WTC11 (cell line): ENCODE results near the gene BMP4. TPM values are rescaled to one million over a fixed set of nuclear protein-coding genes. Genes with fewer than 3 reads are reported as not detected.

ENCODE experiments used
- ATAC-seq: fragments of 200-7000 bp; cut with Tn5 transposase; 2 replicates; pipeline ENCODE4 v1.10.0; 2021; ENCODE audit warnings: mild to moderate bottlenecking, moderate library complexity
- CTCF ChIA-PET: fragments of 300-600 bp; sonication (Branson Sonifier 250); formaldehyde crosslinking; loops from one replicate; lab custom pipeline; 2021; ENCODE audit warnings: antibody characterized with exemption; lab: Charles Lee
- POLR2A ChIA-PET: fragments of 350-600 bp; sonication (Branson Sonifier 250); formaldehyde crosslinking; loops from one replicate; lab custom pipeline; 2021; ENCODE audit warnings: antibody characterized with exemption; lab: Charles Lee
- DNase-seq: peaks from one replicate; pipeline ENCODE4 v3.0.0; 2021; ENCODE audit warnings: low spot score
- H3K27ac Mint-ChIP-seq: 2 replicates; pipeline ENCODE4 v1.8.0; 2021; ENCODE audit warnings: mixed read lengths
- H3K27me3 Mint-ChIP-seq: 2 replicates; pipeline ENCODE4 v1.8.0; 2021; ENCODE audit warnings: low read depth, mild to moderate bottlenecking, moderate library complexity, mixed read lengths
- H3K36me3 Mint-ChIP-seq: 2 replicates; pipeline ENCODE4 v1.8.0; 2021; ENCODE audit warnings: mixed read lengths
- H3K4me1 Mint-ChIP-seq: 2 replicates; pipeline ENCODE4 v1.8.0; 2022; ENCODE audit warnings: mixed read lengths
- H3K4me3 Mint-ChIP-seq: 2 replicates; pipeline ENCODE4 v1.8.0; 2021; ENCODE audit warnings: mild to moderate bottlenecking, moderate library complexity, mixed read lengths
- H3K9me3 Mint-ChIP-seq: 2 replicates; pipeline ENCODE4 v1.8.0; 2021; ENCODE audit warnings: mixed read lengths
- FOXK1 ChIP-seq: sonication (generic); formaldehyde crosslinking; IDR thresholded peaks from 2 replicates; pipeline ENCODE4 v1.8.0; 2022; ENCODE audit warnings: mild to moderate bottlenecking, moderate library complexity, missing genetic modification reagents
- FOXP1 ChIP-seq: sonication (generic); formaldehyde crosslinking; IDR thresholded peaks from 2 replicates; pipeline ENCODE4 v1.8.0; 2022; ENCODE audit warnings: missing genetic modification reagents, mild to moderate bottlenecking, moderate library complexity, borderline replicate concordance
- GABPB1 ChIP-seq: sonication (generic); formaldehyde crosslinking; IDR thresholded peaks from 2 replicates; pipeline ENCODE4 v1.8.1; 2023; ENCODE audit warnings: mild to moderate bottlenecking, missing genetic modification reagents
- GRHL2 ChIP-seq: fragments of 250-450 bp; sonication (Bioruptor Pico); IDR thresholded peaks from 2 replicates; pipeline ENCODE4 v1.8.0; 2022; ENCODE audit warnings: mild to moderate bottlenecking, moderate library complexity; ENCODE audit not compliant: insufficient replicate concordance, severe bottlenecking
- RELA ChIP-seq: sonication (generic); formaldehyde crosslinking; IDR thresholded peaks from 2 replicates; pipeline ENCODE4 v1.8.1; 2022; ENCODE audit warnings: missing genetic modification reagents, mild to moderate bottlenecking, borderline replicate concordance
- SMAD3 ChIP-seq: sonication (generic); formaldehyde crosslinking; IDR thresholded peaks from 2 replicates; pipeline ENCODE4 v1.8.0; 2022; ENCODE audit warnings: missing genetic modification reagents, mild to moderate bottlenecking, borderline replicate concordance
- TP53 ChIP-seq: sonication (generic); formaldehyde crosslinking; IDR thresholded peaks from 2 replicates; pipeline ENCODE4 v1.8.1; 2023; ENCODE audit warnings: mild to moderate bottlenecking, missing genetic modification reagents
- ZNF121 ChIP-seq: sonication (generic); formaldehyde crosslinking; IDR thresholded peaks from 2 replicates; pipeline ENCODE4 v1.8.0; 2023; ENCODE audit warnings: missing genetic modification reagents
- ZNF423 ChIP-seq: fragments of 250-450 bp; sonication (Bioruptor Pico); IDR thresholded peaks from 2 replicates; pipeline ENCODE4 v2.1.2; 2022; ENCODE audit warnings: mild to moderate bottlenecking, moderate library complexity
- total RNA-seq: library from RNA; stranded (reverse); gene quantifications from 3 replicates; pipeline ENCODE4 v1.2.3, GENCODE V29; 2021
- TF ChIP-seq, protein P1 (sequence below): fragments of 250-450 bp; sonication (Bioruptor Pico); IDR thresholded peaks from 2 replicates; pipeline ENCODE4 v1.8.0; 2021; ENCODE audit warnings: mild to moderate bottlenecking
- TF ChIP-seq, protein P2 (sequence below): sonication (generic); formaldehyde crosslinking; IDR thresholded peaks from 2 replicates; pipeline ENCODE4 v1.8.0; 2022; ENCODE audit warnings: mild to moderate bottlenecking, missing genetic modification reagents
- TF ChIP-seq, protein P3 (sequence below): fragments of 250-450 bp; sonication (Bioruptor Pico); IDR thresholded peaks from 2 replicates; pipeline ENCODE4 v2.1.2; 2022; ENCODE audit warnings: mild to moderate bottlenecking, moderate library complexity
- TF ChIP-seq, protein P4 (sequence below): sonication (generic); formaldehyde crosslinking; IDR thresholded peaks from 2 replicates; pipeline ENCODE4 v1.8.1; 2022; ENCODE audit warnings: low read depth, missing genetic modification reagents, borderline replicate concordance
- TF ChIP-seq, protein P5 (sequence below): sonication (generic); formaldehyde crosslinking; conservative IDR thresholded peaks from 2 replicates; pipeline ENCODE4 v1.8.1; 2022; ENCODE audit warnings: mild to moderate bottlenecking, missing genetic modification reagents
- TF ChIP-seq, protein P6 (sequence below): sonication (generic); formaldehyde crosslinking; IDR thresholded peaks from 2 replicates; pipeline ENCODE4 v1.8.1; 2023; ENCODE audit warnings: mild to moderate bottlenecking, missing genetic modification reagents

BMP4 gene
- total RNA-seq, 1 experiment from 2014 or later, result 7.8 TPM

DNA sequence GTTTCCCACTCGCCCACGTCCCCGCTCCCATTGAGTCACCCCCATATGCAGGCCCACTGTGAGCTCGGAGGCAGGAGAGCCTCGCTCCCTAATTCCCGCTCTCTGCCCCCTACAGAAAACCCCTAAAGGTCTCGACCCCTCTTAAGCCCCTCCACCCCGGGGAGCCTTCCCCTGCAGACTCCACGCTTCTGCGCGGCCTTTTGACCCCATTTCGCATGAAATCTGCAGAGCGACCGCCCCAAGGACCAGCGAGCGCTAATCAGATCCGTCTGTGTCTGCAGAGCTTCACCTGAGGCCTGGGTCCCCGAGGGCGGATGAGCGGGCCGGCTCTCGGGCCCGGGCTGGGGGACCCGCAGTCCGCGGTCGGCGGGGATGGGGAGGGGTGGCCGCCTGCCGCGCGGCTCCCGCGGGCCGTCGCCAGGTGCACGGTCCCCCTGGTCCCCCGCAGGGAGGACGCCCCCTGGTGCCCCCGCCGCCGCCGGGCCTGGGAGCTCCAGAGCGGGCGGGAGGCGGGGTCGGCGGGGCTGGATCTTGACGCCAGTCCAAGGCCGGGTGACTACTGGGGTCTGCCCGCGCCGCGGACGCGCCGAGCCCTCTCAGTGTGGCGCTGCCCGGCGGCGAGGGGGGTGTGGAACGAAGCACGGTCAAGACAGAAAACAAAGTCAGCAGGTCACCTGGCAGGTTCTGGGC, 10.1 kb downstream of the BMP4 start:
- TF ChIP-seq TP53 (CRISPR knock-in tag), result no peak
- 0 out of 2 replicates have a peak, but pooled peaks have one; percentile 20 for TF ChIP-seq FOXK1 (CRISPR knock-in tag)
- TF ChIP-seq, protein P1, sequence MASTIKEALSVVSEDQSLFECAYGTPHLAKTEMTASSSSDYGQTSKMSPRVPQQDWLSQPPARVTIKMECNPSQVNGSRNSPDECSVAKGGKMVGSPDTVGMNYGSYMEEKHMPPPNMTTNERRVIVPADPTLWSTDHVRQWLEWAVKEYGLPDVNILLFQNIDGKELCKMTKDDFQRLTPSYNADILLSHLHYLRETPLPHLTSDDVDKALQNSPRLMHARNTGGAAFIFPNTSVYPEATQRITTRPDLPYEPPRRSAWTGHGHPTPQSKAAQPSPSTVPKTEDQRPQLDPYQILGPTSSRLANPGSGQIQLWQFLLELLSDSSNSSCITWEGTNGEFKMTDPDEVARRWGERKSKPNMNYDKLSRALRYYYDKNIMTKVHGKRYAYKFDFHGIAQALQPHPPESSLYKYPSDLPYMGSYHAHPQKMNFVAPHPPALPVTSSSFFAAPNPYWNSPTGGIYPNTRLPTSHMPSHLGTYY (CRISPR knock-in tag), result no peak
- TF ChIP-seq ZNF423, result peak; percentile 93
- TF ChIP-seq SMAD3, result no peak
- 0 out of 2 replicates have a peak, but pooled peaks have one; percentile 61 for TF ChIP-seq RELA
- TF ChIP-seq ZNF121 (CRISPR knock-in tag), result peak; percentile 50; the same call in 1 of the 2 replicates
- TF ChIP-seq, protein P2, sequence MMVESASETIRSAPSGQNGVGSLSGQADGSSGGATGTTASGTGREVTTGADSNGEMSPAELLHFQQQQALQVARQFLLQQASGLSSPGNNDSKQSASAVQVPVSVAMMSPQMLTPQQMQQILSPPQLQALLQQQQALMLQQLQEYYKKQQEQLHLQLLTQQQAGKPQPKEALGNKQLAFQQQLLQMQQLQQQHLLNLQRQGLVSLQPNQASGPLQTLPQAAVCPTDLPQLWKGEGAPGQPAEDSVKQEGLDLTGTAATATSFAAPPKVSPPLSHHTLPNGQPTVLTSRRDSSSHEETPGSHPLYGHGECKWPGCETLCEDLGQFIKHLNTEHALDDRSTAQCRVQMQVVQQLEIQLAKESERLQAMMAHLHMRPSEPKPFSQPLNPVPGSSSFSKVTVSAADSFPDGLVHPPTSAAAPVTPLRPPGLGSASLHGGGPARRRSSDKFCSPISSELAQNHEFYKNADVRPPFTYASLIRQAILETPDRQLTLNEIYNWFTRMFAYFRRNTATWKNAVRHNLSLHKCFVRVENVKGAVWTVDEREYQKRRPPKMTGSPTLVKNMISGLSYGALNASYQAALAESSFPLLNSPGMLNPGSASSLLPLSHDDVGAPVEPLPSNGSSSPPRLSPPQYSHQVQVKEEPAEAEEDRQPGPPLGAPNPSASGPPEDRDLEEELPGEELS, result 0 out of 2 replicates have a peak, but pooled peaks have one; percentile 11
- Mint-ChIP-seq H3K4me3 (peak overlapping the region; percentile 75), H3K27me3 (peaks cover 76% of the 10 kb centered on the region), H3K36me3 (peaks cover 20% of the 10 kb centered on the region), H3K4me1 (peaks cover 78% of the 10 kb centered on the region), H3K9me3 (no peaks in the 10 kb centered on the region), H3K27ac (no peak overlapping the region)
- DNase-seq (peak; percentile 58), ATAC-seq (peak; percentile 47)
- ChIA-PET POLR2A (interaction anchor here (0.8 to 4.0 kb wide), 3 partner anchors 10 to 397 kb away, joined by 3 to 19 read pairs (median 6); partner anchors contain the start of gene BMP4), CTCF (interaction anchor here (0.6 to 2.2 kb wide), 8 partner anchors 9 to 401 kb away, joined by 3 to 21 read pairs (median 4); partner anchors contain the start of gene BMP4)

DNA sequence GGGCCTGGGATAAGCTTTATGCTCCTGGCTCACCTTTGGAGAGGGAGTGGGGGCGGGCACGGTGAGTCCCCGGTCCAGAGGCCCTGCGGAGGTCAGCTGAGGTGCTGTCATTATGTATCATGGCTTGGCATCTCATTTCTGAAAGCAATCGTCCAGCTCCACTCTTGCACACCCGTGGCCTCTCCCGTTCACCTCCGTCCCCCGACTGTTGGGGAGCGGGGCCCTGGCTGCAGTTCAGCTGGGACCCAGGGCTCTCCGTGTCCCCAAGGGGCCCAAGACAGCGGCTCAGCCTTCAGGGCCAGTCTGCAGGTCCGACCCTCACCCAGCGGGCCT, 10.6 kb downstream of the BMP4 start:
- ChIA-PET POLR2A (interaction anchor here (4.0 kb wide), 1 partner anchor 10 kb away, joined by 19 read pairs; the partner anchor contains the start of gene BMP4), CTCF (interaction anchor here (0.6 to 2.2 kb wide), 5 partner anchors 10 to 229 kb away, joined by 3 to 21 read pairs (median 9); partner anchors contain the start of gene BMP4)
- H3K9me3 Mint-ChIP-seq, result no peaks in the 10 kb centered on the region
- peaks cover 73% of the 10 kb centered on the region for H3K4me1 Mint-ChIP-seq
- peak; percentile 11 for ATAC-seq
- peaks cover 71% of the 10 kb centered on the region for H3K27me3 Mint-ChIP-seq
- TF ChIP-seq GABPB1 (no peak), GRHL2 (CRISPR knock-in tag) (no peak), FOXP1 (no peak)
- TF ChIP-seq, protein P3, sequence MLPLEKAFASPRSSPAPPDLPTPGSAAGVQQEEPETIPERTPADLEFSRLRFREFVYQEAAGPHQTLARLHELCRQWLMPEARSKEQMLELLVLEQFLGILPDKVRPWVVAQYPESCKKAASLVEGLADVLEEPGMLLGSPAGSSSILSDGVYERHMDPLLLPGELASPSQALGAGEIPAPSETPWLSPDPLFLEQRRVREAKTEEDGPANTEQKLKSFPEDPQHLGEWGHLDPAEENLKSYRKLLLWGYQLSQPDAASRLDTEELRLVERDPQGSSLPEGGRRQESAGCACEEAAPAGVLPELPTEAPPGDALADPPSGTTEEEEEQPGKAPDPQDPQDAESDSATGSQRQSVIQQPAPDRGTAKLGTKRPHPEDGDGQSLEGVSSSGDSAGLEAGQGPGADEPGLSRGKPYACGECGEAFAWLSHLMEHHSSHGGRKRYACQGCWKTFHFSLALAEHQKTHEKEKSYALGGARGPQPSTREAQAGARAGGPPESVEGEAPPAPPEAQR (CRISPR knock-in tag), result no peak
- TF ChIP-seq, protein P4, sequence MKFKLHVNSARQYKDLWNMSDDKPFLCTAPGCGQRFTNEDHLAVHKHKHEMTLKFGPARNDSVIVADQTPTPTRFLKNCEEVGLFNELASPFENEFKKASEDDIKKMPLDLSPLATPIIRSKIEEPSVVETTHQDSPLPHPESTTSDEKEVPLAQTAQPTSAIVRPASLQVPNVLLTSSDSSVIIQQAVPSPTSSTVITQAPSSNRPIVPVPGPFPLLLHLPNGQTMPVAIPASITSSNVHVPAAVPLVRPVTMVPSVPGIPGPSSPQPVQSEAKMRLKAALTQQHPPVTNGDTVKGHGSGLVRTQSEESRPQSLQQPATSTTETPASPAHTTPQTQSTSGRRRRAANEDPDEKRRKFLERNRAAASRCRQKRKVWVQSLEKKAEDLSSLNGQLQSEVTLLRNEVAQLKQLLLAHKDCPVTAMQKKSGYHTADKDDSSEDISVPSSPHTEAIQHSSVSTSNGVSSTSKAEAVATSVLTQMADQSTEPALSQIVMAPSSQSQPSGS, result no peak
- TF ChIP-seq, protein P5, sequence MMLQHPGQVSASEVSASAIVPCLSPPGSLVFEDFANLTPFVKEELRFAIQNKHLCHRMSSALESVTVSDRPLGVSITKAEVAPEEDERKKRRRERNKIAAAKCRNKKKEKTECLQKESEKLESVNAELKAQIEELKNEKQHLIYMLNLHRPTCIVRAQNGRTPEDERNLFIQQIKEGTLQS (CRISPR knock-in tag), result no peak
- DNase-seq, result no peak
- H3K27ac Mint-ChIP-seq, result no peak overlapping the region
- peak overlapping the region; percentile 75 for H3K4me3 Mint-ChIP-seq
- H3K36me3 Mint-ChIP-seq, result peaks cover 18% of the 10 kb centered on the region

DNA sequence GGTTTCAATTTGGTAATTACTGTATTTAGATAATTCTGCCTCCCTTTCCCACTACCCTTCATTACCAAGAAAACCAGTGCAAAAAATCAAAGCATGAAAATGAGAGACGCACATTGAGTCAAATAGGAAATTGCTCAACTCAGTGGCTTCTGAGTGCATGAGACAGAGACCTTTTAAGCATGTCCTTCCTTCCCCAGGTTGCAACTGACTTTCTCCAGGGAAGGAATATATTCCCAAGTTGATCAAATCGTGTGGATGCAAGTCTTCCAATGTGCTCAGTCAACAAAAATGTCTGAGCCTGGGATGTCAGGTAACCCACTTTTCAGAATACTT, 12.9 kb downstream of the BMP4 start:
- Mint-ChIP-seq H3K4me1 (peaks cover 67% of the 10 kb centered on the region), H3K27ac (peak overlapping the region; percentile 98), H3K36me3 (peaks cover under 1% of the 10 kb centered on the region; the same call in 1 of the 2 replicates), H3K27me3 (peaks cover 49% of the 10 kb centered on the region), H3K4me3 (peak overlapping the region; percentile 42; the same call in 1 of the 2 replicates), H3K9me3 (no peaks in the 10 kb centered on the region)
- DNase-seq, result no peak
- ATAC-seq, result no peak; the same call in 1 of the 2 replicates
- ChIA-PET CTCF (interaction anchor here (1.0 to 1.9 kb wide), 4 partner anchors 9 to 19 kb away, joined by 4 to 8 read pairs (median 4); partner anchors contain the start of gene BMP4), POLR2A (interaction anchor here (1.0 to 1.6 kb wide), 2 partner anchors 9 to 13 kb away, joined by 3 to 10 read pairs; partner anchors contain the start of gene BMP4)
- TF ChIP-seq, protein P2, result no peak
- TF ChIP-seq, protein P6, sequence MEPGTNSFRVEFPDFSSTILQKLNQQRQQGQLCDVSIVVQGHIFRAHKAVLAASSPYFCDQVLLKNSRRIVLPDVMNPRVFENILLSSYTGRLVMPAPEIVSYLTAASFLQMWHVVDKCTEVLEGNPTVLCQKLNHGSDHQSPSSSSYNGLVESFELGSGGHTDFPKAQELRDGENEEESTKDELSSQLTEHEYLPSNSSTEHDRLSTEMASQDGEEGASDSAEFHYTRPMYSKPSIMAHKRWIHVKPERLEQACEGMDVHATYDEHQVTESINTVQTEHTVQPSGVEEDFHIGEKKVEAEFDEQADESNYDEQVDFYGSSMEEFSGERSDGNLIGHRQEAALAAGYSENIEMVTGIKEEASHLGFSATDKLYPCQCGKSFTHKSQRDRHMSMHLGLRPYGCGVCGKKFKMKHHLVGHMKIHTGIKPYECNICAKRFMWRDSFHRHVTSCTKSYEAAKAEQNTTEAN (CRISPR knock-in tag), result no peak
